Bronchial epithelial cell (primary cell): Measurements from ENCODE around the gene STYXL1. TPM values are rescaled to one million over a fixed set of nuclear protein-coding genes. Genes with fewer than 3 reads are reported as not detected.

Experiments
- DNase-seq: peaks from one replicate; pipeline ENCODE4 v3.0.0-alpha.2; 2010; ENCODE audit warnings: low read depth
- FAIRE-seq: peaks from 2 replicates; lab custom pipeline; 2011; peaks lifted over from hg19 to GRCh38; lab: Jason Lieb, UNC
- H3K27me3 ChIP-seq: 2 replicates; pipeline ENCODE4 v1.5.1; 2011; ENCODE audit warnings: low read length; ENCODE audit not compliant: control insufficient read depth, insufficient read depth
- H3K36me3 ChIP-seq: 2 replicates; pipeline ENCODE4 v1.5.1; 2011; ENCODE audit warnings: low read length; ENCODE audit not compliant: control insufficient read depth, insufficient read depth
- H3K4me3 ChIP-seq: 2 replicates; pipeline ENCODE4 v1.5.1; 2011; ENCODE audit warnings: mild to moderate bottlenecking, low read depth, low read length, control low read depth
- total RNA-seq: library from RNA; depleted of rRNA; stranded (reverse); fragments of >200 nt; gene quantifications from 2 replicates; pipeline ENCODE4 v1.2.1, GENCODE V29; 2014
- TF ChIP-seq, protein P1 (sequence below): IDR thresholded peaks from 2 replicates; pipeline ENCODE4 v1.5.1; 2011; ENCODE audit warnings: mild to moderate bottlenecking, moderate library complexity, low read length, control low read depth, inconsistent platforms; ENCODE audit not compliant: insufficient read depth, severe bottlenecking

STYXL1 gene
- total RNA-seq, 1 donor from 2014 or later = 47.7 TPM

GRCh38 chr7:76049295-76049694 lies 1.5 kb upstream of the STYXL1 start:
- TF ChIP-seq, protein P1, sequence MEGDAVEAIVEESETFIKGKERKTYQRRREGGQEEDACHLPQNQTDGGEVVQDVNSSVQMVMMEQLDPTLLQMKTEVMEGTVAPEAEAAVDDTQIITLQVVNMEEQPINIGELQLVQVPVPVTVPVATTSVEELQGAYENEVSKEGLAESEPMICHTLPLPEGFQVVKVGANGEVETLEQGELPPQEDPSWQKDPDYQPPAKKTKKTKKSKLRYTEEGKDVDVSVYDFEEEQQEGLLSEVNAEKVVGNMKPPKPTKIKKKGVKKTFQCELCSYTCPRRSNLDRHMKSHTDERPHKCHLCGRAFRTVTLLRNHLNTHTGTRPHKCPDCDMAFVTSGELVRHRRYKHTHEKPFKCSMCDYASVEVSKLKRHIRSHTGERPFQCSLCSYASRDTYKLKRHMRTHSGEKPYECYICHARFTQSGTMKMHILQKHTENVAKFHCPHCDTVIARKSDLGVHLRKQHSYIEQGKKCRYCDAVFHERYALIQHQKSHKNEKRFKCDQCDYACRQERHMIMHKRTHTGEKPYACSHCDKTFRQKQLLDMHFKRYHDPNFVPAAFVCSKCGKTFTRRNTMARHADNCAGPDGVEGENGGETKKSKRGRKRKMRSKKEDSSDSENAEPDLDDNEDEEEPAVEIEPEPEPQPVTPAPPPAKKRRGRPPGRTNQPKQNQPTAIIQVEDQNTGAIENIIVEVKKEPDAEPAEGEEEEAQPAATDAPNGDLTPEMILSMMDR = no peak
- H3K36me3 ChIP-seq = peaks cover 3% of the 10 kb centered on the region
- H3K4me3 ChIP-seq = no peak overlapping the region
- H3K27me3 ChIP-seq = no peaks in the 10 kb centered on the region
- no peak for DNase-seq
- FAIRE-seq = no peak

GRCh38 chr7:76048668-76048988 lies 828 bp upstream of the STYXL1 start:
- Histone ChIP-seq H3K27me3 (no peaks in the 10 kb centered on the region), H3K36me3 (peaks cover 3% of the 10 kb centered on the region), H3K4me3 (peak overlapping the region; percentile 78)
- FAIRE-seq = no peak
- no peak for DNase-seq
- TF ChIP-seq, protein P1 = peak; percentile 21

- DNase-seq = peak; percentile 8
- Histone ChIP-seq H3K4me3 (peak overlapping the region; percentile 78), H3K27me3 (no peaks in the 10 kb centered on the region), H3K36me3 (peaks cover 3% of the 10 kb centered on the region)
- TF ChIP-seq, protein P1 = no peak
- no peak for FAIRE-seq
Observed at GRCh38 chr7:76047305-76047810, 442 bp downstream of the STYXL1 start.

GRCh38 chr7:76044375-76044865 lies 3.4 kb downstream of the STYXL1 start:
- Histone ChIP-seq H3K27me3 (no peaks in the 10 kb centered on the region), H3K36me3 (peaks cover 4% of the 10 kb centered on the region), H3K4me3 (no peak overlapping the region)
- TF ChIP-seq, protein P1 = no peak
- no peak for FAIRE-seq
- DNase-seq = no peak

GRCh38 chr7:76040126-76040525 lies 7.7 kb downstream of the STYXL1 start:
- Histone ChIP-seq H3K27me3 (no peaks in the 10 kb centered on the region), H3K4me3 (no peak overlapping the region), H3K36me3 (peaks cover 4% of the 10 kb centered on the region)
- no peak for DNase-seq
- TF ChIP-seq, protein P1 = no peak
- no peak for FAIRE-seq

- no peak for FAIRE-seq
- TF ChIP-seq, protein P1 = no peak
- Histone ChIP-seq H3K27me3 (no peaks in the 10 kb centered on the region), H3K36me3 (peaks cover 4% of the 10 kb centered on the region), H3K4me3 (no peak overlapping the region)
- no peak for DNase-seq
Observed at GRCh38 chr7:76037310-76037709, 10.5 kb downstream of the STYXL1 start.
